GM20431 (cell line): ENCODE data around the gene ADRM1.

Experiments used
- in situ Hi-C: fragments of 300-500 bp; cut with MseI, MboI; formaldehyde crosslinking; loops from one replicate; pipeline ENCODE4 v1.15.0; 2020; ENCODE audit warnings: low sequenced_read_pairs; ENCODE audit not compliant: unreplicated experiment

The ADRM1 gene

GRCh38 chr20:62332989-62333819, 30.4 kb downstream of the ADRM1 start:
- in situ Hi-C loops: no loop called here

- in situ Hi-C loops: no loop called here
Measured at GRCh38 chr20:62333820-62334595, 31.2 kb downstream of the ADRM1 start.

GRCh38 chr20:62334881-62335280, 32.1 kb downstream of the ADRM1 start:
- in situ Hi-C loops: no loop called here

- in situ Hi-C loops: no loop called here
Measured at GRCh38 chr20:62335532-62335931, 32.7 kb downstream of the ADRM1 start.

- in situ Hi-C loops: no loop called here
Measured at GRCh38 chr20:62336329-62336728, 33.5 kb downstream of the ADRM1 start.

GRCh38 chr20:62336775-62337557, 34.2 kb downstream of the ADRM1 start:
- in situ Hi-C loops: no loop called here

GRCh38 chr20:62337558-62338293, 34.9 kb downstream of the ADRM1 start:
- in situ Hi-C loops: no loop called here

- in situ Hi-C loops: no loop called here
Measured at GRCh38 chr20:62338294-62338620, 35.5 kb downstream of the ADRM1 start.

DNA sequence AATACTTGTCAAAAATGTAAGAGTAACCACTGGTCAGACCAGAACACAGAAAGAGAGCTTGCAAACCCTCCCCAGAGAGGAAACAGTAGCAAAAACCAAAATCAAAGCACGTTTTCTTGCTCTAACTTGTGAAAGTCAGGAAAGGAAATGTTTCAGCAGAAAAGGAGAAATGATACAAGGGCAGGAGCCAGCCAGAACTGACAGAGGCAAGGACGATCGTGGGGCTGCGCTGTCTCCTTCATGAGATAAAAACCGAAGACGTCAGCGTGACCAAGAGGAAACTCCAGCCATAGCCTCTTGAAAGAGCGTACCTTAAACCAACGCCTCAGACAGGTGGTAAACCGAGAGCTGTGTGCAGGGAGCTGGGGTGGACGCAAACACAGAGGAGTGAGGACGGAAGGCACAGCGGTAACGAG, 36.9 kb downstream of the ADRM1 start:
- in situ Hi-C loops: no loop called here

GRCh38 chr20:62342910-62343309, 40.1 kb downstream of the ADRM1 start:
- in situ Hi-C loops: no loop called here

DNA sequence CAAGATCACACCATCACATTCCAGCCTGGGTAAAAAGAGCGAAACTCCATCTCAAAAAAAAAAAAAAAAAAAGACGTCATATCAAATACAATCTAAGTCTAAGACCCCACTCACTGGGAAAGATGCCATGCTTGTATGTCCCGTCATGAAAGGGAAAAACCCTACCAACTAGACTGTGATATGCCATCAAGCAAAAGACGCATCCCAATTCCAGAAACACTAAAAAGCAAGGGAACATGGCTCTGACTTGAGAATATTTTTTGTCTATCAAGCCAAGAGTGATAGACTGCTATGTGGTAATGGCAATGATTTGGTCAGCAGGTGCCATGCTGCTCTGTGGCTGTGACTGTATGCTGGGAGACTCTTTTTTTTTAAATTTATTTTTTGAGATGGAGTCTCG, 41.3 kb downstream of the ADRM1 start:
- in situ Hi-C loops: no loop called here

- in situ Hi-C loops: no loop called here
Measured at GRCh38 chr20:62344782-62345181, 42.0 kb downstream of the ADRM1 start.

DNA sequence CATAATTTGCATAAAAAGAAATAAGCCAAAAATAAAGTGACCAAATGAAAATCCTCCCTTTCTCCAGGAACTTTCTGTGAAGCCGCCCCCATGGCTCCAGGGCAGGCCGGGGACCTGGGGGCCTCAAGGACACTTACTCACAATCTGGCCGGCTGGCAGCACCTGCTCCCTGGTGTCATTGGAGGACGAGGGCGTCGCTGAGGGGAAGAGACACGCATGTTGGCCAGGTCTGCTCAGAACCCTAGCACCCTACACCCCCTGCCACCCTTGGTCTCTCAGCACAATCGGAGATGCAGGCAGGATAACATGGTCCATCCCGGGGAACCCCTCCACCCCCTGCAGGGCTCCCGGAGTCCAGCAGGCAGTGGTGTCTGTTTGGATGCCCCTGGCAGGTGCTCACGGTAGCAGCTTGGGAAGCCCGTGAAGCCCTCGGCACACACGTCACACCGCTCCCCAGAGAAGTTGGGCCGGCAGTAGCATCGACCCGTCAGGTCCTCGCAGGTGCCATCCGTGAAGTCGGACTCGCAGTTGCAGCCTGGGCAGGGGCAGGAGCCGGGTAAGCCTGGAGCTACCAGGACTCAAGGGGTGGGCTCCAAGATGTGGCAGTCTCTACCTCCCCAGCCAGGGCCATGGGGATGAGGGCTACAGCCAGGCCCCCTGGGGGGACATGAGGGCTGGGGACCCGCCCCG, 43.0 kb downstream of the ADRM1 start:
- in situ Hi-C loops: no loop called here

GRCh38 chr20:62346398-62347150, 43.8 kb downstream of the ADRM1 start:
- in situ Hi-C loops: no loop called here

- in situ Hi-C loops: no loop called here
Measured at GRCh38 chr20:62347151-62347404, 44.3 kb downstream of the ADRM1 start.

GRCh38 chr20:62347445-62347844, 44.6 kb downstream of the ADRM1 start:
- in situ Hi-C loops: no loop called here

DNA sequence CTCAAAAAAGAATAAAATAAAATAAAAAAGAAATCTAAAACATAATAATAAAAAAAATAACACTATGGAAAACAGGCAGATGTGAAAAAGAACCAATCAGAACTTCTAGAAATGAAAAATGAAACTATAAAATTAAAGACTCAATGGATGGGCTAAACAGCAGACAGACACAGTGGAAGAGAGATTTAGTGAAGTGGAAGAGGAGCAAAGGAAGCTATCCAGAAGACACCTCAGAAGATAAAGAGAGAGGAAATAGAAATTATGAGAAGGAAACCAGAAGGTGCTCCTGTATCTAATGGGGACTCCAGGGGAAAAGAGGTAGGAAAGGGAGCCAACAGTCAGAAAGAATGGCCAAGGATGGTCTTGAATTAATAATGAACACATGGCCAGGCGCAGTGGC, 45.8 kb downstream of the ADRM1 start:
- in situ Hi-C loops: no loop called here

GRCh38 chr20:62349556-62350097, 46.8 kb downstream of the ADRM1 start:
- in situ Hi-C loops: no loop called here

- in situ Hi-C loops: no loop called here
Measured at GRCh38 chr20:62350098-62350628, 47.4 kb downstream of the ADRM1 start.
